GM12875 (cell line): ENCODE results near the gene TRIM5.
"Not testable (repeated sequence)": the region's sequence is repeated elsewhere in the genome, so short reads cannot be mapped to it uniquely, and the experiment has no call there.

Source experiments
- H3K4me3 ChIP-seq: one replicate; pipeline ENCODE4 v1.5.1; 2011; ENCODE audit warnings: low read depth, low read length, control low read depth
- CTCF ChIP-seq: IDR thresholded peaks from 2 replicates; pipeline ENCODE4 v1.5.1; 2011; ENCODE audit warnings: low read depth, mild to moderate bottlenecking, control low read depth, inconsistent platforms, low read length, moderate library complexity, borderline replicate concordance; ENCODE audit not compliant: insufficient read depth

Gene TRIM5

GRCh38 chr11:5688482-5688881 lies 3.6 kb upstream of the TRIM5 start:
- no peak for TF ChIP-seq CTCF
- no peak overlapping the region for H3K4me3 ChIP-seq

- H3K4me3 ChIP-seq: no peak overlapping the region
- no peak for TF ChIP-seq CTCF
These were observed 1.6 kb upstream of the TRIM5 start for GRCh38 chr11:5686426-5686825.

- no peak for TF ChIP-seq CTCF
- H3K4me3 ChIP-seq: peak overlapping the region; percentile 43
These were observed 733 bp downstream of the TRIM5 start for GRCh38 chr11:5684036-5684645.

GRCh38 chr11:5683620-5684019 lies 1.3 kb downstream of the TRIM5 start:
- not testable (repeated sequence) for H3K4me3 ChIP-seq

- not testable (repeated sequence) for H3K4me3 ChIP-seq
These were observed 1.9 kb downstream of the TRIM5 start for GRCh38 chr11:5682890-5683441.

GRCh38 chr11:5679811-5680210 lies 5.1 kb downstream of the TRIM5 start:
- no peak for TF ChIP-seq CTCF
- no peak overlapping the region for H3K4me3 ChIP-seq

GRCh38 chr11:5674391-5674790 lies 10.5 kb downstream of the TRIM5 start:
- TF ChIP-seq CTCF: no peak
- H3K4me3 ChIP-seq: no peak overlapping the region

- no peak for TF ChIP-seq CTCF
- no peak overlapping the region for H3K4me3 ChIP-seq
These were observed 13.0 kb downstream of the TRIM5 start for GRCh38 chr11:5671831-5672230.
